ENCODE data around the gene RHBDL2. TPM values are rescaled to one million over a fixed set of nuclear protein-coding genes. Genes with fewer than 3 reads are reported as not detected.

The RHBDL2 gene
- total and polyA plus RNA-seq, 2 of the 4 experiments (the other 2 are of a cell fraction), result 0.36 to 0.38 TPM

DNA sequence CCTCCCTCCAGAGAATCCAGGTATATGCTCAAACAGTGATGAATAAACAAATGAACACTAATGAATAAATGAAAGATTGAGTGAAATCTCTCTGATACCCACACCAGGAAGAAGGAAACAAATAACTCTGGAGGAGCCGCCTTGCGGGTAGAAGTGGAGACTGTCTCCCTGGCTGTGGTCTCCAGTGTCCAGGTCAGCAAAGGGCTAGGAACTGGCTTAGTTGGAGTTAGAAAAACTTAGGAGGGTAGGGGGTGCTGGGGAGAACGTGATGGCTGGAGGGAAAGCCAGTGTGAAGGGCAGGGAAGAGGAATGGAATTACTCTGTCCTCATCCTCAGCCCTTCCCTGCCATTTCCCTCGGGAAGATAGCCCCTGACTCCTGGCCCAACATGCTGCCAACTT lies 537 bp downstream of the RHBDL2 start:
- Histone ChIP-seq H3K9ac (ENCODE audit: low read depth, low read length) (no peak overlapping the region; the same call in 1 of the 2 replicates), H2AK5ac (ENCODE audit: low read depth, low read length) (no peak overlapping the region), H4K91ac (ENCODE audit: insufficient read depth, low read depth, low read length) (no peak overlapping the region), H3K4ac (ENCODE audit: low read depth, low read length) (no peak overlapping the region; the same call in 1 of the 2 replicates), H2BK120ac (ENCODE audit: low read depth, low read length) (no peak overlapping the region), H2AFZ (replicated peaks; ENCODE audit: low read length, poor library complexity) (peak overlapping the region; percentile 90), H2AK9ac (replicated peaks; ENCODE audit: low read depth, low read length, poor library complexity) (peak overlapping the region; percentile 31), H4K20me1 (ENCODE audit: insufficient read depth, low read length) (no peaks in the 10 kb centered on the region), H3K4me3 (ENCODE audit: insufficient read depth, low read depth, low read length) (peak overlapping the region; percentile 28; the same call in 1 of the 2 replicates), H3K9me3 (ENCODE audit: control insufficient read depth, insufficient read depth, low read length) (no peaks in the 10 kb centered on the region), H3K4me1 (ENCODE audit: control insufficient read depth, insufficient read depth, low read length) (peaks cover 2% of the 10 kb centered on the region; the same call in 1 of the 2 replicates), H3K36me3 (ENCODE audit: control insufficient read depth, insufficient read depth, low read length) (no peaks in the 10 kb centered on the region), H3K27me3 (ENCODE audit: control insufficient read depth, insufficient read depth, low read length) (no peaks in the 10 kb centered on the region), H3K14ac (replicated peaks; ENCODE audit: low read depth, low read length) (peak overlapping the region; percentile 41; the same call in 1 of the 2 replicates), H3K4me2 (ENCODE audit: low read depth, low read length) (peak overlapping the region; percentile 51), H3K79me1 (ENCODE audit: low read depth in 1 of 2, low read length in 2 of 2) (no peaks in the 10 kb centered on the region), H3K23ac (ENCODE audit: low read depth, low read length) (no peak overlapping the region), H3K56ac (ENCODE audit: extremely low read depth, insufficient read depth, low read length) (no peak overlapping the region), H2BK15ac (ENCODE audit: low read depth, low read length) (no peak overlapping the region), H4K5ac (ENCODE audit: low read depth, low read length) (no peak overlapping the region), H3K27ac (ENCODE audit: insufficient read depth, low read length) (no peak overlapping the region), H2BK5ac (ENCODE audit: low read depth, low read length, poor library complexity, severe bottlenecking) (no peak overlapping the region), H3K9me1 (ENCODE audit: insufficient read depth, low read length) (no peaks in the 10 kb centered on the region; the same call in 1 of the 2 replicates), H2BK20ac (ENCODE audit: low read depth, low read length) (no peak overlapping the region), H3K18ac (ENCODE audit: low read depth, low read length) (no peak overlapping the region), H4K8ac (ENCODE audit: low read depth in 2 of 2, low read length in 2 of 2) (peak overlapping the region in 1 of 2 experiments; percentile 52; a peak in 1 of 4 replicates)
- ChIA-PET POLR2A (ENCODE audit: unreplicated experiment) (no interaction called here), CTCF (interaction anchor here (1.0 kb wide), 1 partner anchor 12 kb away, joined by 3 read pairs; no protein-coding TSS in a partner anchor)
- dilution Hi-C loops (cut with HindIII; ENCODE audit: low sequenced_read_pairs, unreplicated experiment) (no loop called here), in situ Hi-C loops (cut with MboI; ENCODE audit: low sequenced_read_pairs) (no loop called here), intact Hi-C loops (cut with micrococcal nuclease) (no loop called here)
- no peak for TF ChIP-seq POLR2A (IDR thresholded peaks at IDR 0.05; ENCODE audit: low read depth, low read length)
- no peak for TF ChIP-seq NFE2L2 (IDR thresholded peaks at IDR 0.05; ENCODE audit: low read depth, low read length)
- no peak for TF ChIP-seq CHD1 (IDR thresholded peaks at IDR 0.05; ENCODE audit: low read depth, low read length)
- TF ChIP-seq RAD21 (IDR thresholded peaks at IDR 0.05; ENCODE audit: low read length), result no peak
- no peak for TF ChIP-seq RCOR1 (IDR thresholded peaks at IDR 0.05; ENCODE audit: insufficient replicate concordance, low read length)
- TF ChIP-seq SMC3 (IDR thresholded peaks at IDR 0.05; ENCODE audit: low read depth, low read length), result no peak
- no peak for TF ChIP-seq CEBPB (IDR thresholded peaks at IDR 0.05; ENCODE audit: low read depth, low read length)
- BruUV-seq (replicated peaks), result no TSS peak
- ATAC-seq (ENCODE audit: low read depth), result no peak
- no CpG with 5 or more reads among the region's 4 CpGs for WGBS, 2 experiments (ENCODE audit: extremely low coverage in 2 of 2, insufficient read length in 1 of 2)
- no peak for DNase-seq

Measured in IMR-90 (cell line).